Measurements from ENCODE around the gene SMIM3. TPM values are rescaled to one million over a fixed set of nuclear protein-coding genes. Genes with fewer than 3 reads are reported as not detected.

The SMIM3 gene
- total and polyA plus RNA-seq, 2 of the 13 experiments (the other 11 are each of a cell fraction or from before 2014, with no cell fraction given): 11.6 to 96.7 TPM

- TF ChIP-seq, protein P1, sequence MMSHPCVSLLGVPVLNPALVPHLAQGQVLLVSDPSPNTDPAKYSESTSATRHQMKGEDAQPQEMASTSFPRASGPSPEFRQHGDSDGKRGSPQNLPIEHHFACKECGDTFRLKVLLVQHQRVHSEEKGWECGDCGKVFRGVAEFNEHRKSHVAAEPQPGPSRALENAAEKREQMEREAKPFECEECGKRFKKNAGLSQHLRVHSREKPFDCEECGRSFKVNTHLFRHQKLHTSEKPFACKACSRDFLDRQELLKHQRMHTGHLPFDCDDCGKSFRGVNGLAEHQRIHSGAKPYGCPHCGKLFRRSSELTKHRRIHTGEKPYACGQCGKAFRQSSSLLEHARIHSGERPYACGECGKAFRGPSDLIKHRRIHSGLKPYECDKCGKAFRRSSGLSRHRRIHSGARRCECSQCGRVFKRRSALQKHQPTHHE (CRISPR knock-in tag; IDR thresholded peaks at IDR 0.05; ENCODE audit: borderline replicate concordance): peak; percentile 78; the same call in 1 of the 2 replicates
- TF ChIP-seq NAIF1 (CRISPR knock-in tag; IDR thresholded peaks at IDR 0.05; ENCODE audit: borderline replicate concordance) (peak; percentile 66; the same call in 1 of the 2 replicates), MLLT10 (CRISPR knock-in tag; IDR thresholded peaks at IDR 0.05) (no peak), NFYB (CRISPR knock-in tag; IDR thresholded peaks at IDR 0.05) (peak; percentile 97), ZNF543 (CRISPR knock-in tag; IDR thresholded peaks at IDR 0.05) (no peak), ZNF749 (CRISPR knock-in tag; IDR thresholded peaks at IDR 0.05; ENCODE audit: borderline replicate concordance) (no peak), HOXA9 (CRISPR knock-in tag; IDR thresholded peaks at IDR 0.05; ENCODE audit: borderline replicate concordance) (no peak), PAXIP1 (CRISPR knock-in tag; conservative IDR thresholded peaks at IDR 0.05) (peak; percentile 64), ELF3 (CRISPR knock-in tag; IDR thresholded peaks at IDR 0.05) (peak; percentile 25; the same call in 1 of the 2 replicates), NKX3-1 (CRISPR knock-in tag; IDR thresholded peaks at IDR 0.05) (0 out of 2 replicates have a peak, but pooled peaks have one; percentile 21), ZNF616 (CRISPR knock-in tag; IDR thresholded peaks at IDR 0.05; ENCODE audit: low read depth) (no peak), ZNF792 (CRISPR knock-in tag; IDR thresholded peaks at IDR 0.05) (no peak), MAX (IDR thresholded peaks at IDR 0.05) (peak; percentile 92), ZBTB21 (CRISPR knock-in tag; IDR thresholded peaks at IDR 0.05) (peak; percentile 95), ZNF670 (CRISPR knock-in tag; IDR thresholded peaks at IDR 0.05; ENCODE audit: borderline replicate concordance) (peak; percentile 85; the same call in 1 of the 2 replicates), ZMAT3 (CRISPR knock-in tag; conservative IDR thresholded peaks at IDR 0.05) (no peak; the same call in 1 of the 2 replicates), GLI4 (CRISPR knock-in tag; IDR thresholded peaks at IDR 0.05; ENCODE audit: borderline replicate concordance) (0 out of 2 replicates have a peak, but pooled peaks have one; percentile 27), ZNF225 (CRISPR knock-in tag; IDR thresholded peaks at IDR 0.05) (peak; percentile 37; the same call in 1 of the 2 replicates)
- TF ChIP-seq, protein P2, sequence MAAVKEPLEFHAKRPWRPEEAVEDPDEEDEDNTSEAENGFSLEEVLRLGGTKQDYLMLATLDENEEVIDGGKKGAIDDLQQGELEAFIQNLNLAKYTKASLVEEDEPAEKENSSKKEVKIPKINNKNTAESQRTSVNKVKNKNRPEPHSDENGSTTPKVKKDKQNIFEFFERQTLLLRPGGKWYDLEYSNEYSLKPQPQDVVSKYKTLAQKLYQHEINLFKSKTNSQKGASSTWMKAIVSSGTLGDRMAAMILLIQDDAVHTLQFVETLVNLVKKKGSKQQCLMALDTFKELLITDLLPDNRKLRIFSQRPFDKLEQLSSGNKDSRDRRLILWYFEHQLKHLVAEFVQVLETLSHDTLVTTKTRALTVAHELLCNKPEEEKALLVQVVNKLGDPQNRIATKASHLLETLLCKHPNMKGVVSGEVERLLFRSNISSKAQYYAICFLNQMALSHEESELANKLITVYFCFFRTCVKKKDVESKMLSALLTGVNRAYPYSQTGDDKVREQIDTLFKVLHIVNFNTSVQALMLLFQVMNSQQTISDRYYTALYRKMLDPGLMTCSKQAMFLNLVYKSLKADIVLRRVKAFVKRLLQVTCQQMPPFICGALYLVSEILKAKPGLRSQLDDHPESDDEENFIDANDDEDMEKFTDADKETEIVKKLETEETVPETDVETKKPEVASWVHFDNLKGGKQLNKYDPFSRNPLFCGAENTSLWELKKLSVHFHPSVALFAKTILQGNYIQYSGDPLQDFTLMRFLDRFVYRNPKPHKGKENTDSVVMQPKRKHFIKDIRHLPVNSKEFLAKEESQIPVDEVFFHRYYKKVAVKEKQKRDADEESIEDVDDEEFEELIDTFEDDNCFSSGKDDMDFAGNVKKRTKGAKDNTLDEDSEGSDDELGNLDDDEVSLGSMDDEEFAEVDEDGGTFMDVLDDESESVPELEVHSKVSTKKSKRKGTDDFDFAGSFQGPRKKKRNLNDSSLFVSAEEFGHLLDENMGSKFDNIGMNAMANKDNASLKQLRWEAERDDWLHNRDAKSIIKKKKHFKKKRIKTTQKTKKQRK (IDR thresholded peaks at IDR 0.05; ENCODE audit: low read length): peak; percentile 92
- TF ChIP-seq, protein P3, sequence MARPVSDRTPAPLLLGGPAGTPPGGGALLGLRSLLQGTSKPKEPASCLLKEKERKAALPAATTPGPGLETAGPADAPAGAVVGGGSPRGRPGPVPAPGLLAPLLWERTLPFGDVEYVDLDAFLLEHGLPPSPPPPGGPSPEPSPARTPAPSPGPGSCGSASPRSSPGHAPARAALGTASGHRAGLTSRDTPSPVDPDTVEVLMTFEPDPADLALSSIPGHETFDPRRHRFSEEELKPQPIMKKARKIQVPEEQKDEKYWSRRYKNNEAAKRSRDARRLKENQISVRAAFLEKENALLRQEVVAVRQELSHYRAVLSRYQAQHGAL (CRISPR knock-in tag; IDR thresholded peaks at IDR 0.05; ENCODE audit: not compliant biosample characterization): no peak
Measured at GRCh38 chr5:150758531-150759333, 19.8 kb upstream of the SMIM3 start, which contains the start of gene DCTN4 (continued).

Data from HepG2 (cell line).